Kidney (tissue), 14 donors: Measurements from ENCODE around the gene RBM47. TPM values are rescaled to one million over a fixed set of nuclear protein-coding genes. Genes with fewer than 3 reads are reported as not detected.

ENCODE experiments used
- DNase-seq, 5 donors: peaks; one replicate each; pipeline ENCODE4 v3.0.0-alpha.2; 2013 to 2020
- FAIRE-seq: peaks from 2 replicates; lab custom pipeline; 2012; peaks lifted over from hg19 to GRCh38; lab: Jason Lieb, UNC
- H3K27ac ChIP-seq, 2 donors: one replicate each; pipeline ENCODE4 v1.7.0; 2013; ENCODE audit warnings: low read depth in 2 of 2, low read length in 2 of 2, inconsistent platforms in 1 of 2
- H3K27me3 ChIP-seq: one replicate; pipeline ENCODE4 v1.7.1; 2013; ENCODE audit warnings: low read length, inconsistent platforms; ENCODE audit not compliant: control insufficient read depth, insufficient read depth
- H3K36me3 ChIP-seq, 3 donors: one replicate each; pipeline versions ENCODE4 v1.7.0 to v1.7.1; 2013; ENCODE audit warnings: low read length in 3 of 3, control low read depth in 1 of 3, inconsistent platforms in 1 of 3; ENCODE audit not compliant: insufficient read depth in 3 of 3, control insufficient read depth in 2 of 3
- H3K4me1 ChIP-seq, 3 donors: one replicate each; pipeline versions ENCODE4 v1.7.0 to v1.7.1; 2013; ENCODE audit warnings: low read length in 3 of 3, inconsistent platforms in 1 of 3, low read depth in 1 of 3; ENCODE audit not compliant: control insufficient read depth in 2 of 3, insufficient read depth in 2 of 3
- H3K4me3 ChIP-seq, 3 donors: one replicate each; pipeline versions ENCODE4 v1.7.0 to v1.8.1; 2013; ENCODE audit warnings: low read length in 3 of 3, control low read depth in 1 of 3, inconsistent platforms in 1 of 3
- H3K9ac ChIP-seq, 3 donors: one replicate each; pipeline versions ENCODE4 v1.7.0 to v1.7.1; 2013; ENCODE audit warnings: low read length in 3 of 3, control low read depth in 1 of 3, inconsistent platforms in 1 of 3
- H3K9me3 ChIP-seq, 3 donors: one replicate each; pipeline versions ENCODE4 v1.7.0 to v1.7.1; 2013; ENCODE audit warnings: low read length in 3 of 3, control low read depth in 1 of 3, inconsistent platforms in 1 of 3; ENCODE audit not compliant: control insufficient read depth in 2 of 3, insufficient read depth in 1 of 3
- CTCF ChIP-seq: IDR thresholded peaks from 3 replicates; pipeline ENCODE4 v1.5.1; 2012; ENCODE audit warnings: mild to moderate bottlenecking, moderate library complexity, borderline replicate concordance; ENCODE audit not compliant: insufficient read depth; ENCODE audit errors: extremely low read depth
- intact Hi-C: fragments of 100-400 bp; cut with DNase I; formaldehyde crosslinking; loops from one replicate; pipeline ENCODE4 v1.11.1; 2022
- polyA plus RNA-seq: library from polyadenylated mRNA; stranded (reverse); fragments of 350-450 nt; fragmentation: Illumina TruSeq; extraction: RNeasy Lipid Tissue Mini Kit (QIAGEN cat#74804); gene quantifications from one replicate; pipeline ENCODE4 v1.2.3, GENCODE V29; 2014; ENCODE audit warnings: low read depth, low replicate concordance; ENCODE audit not compliant: insufficient read depth
- total RNA-seq: library from RNA; stranded (reverse); fragmentation: NEBNext Ultra II Directional; extraction: Animal tissue kit (Norgen Biotek cat#: 25700); gene quantifications from one replicate; pipeline ENCODE4 v1.2.1, GENCODE V29; 2021
- donor health status: control.
- donor health status: control.
- donor health status: control.
- donor health status: control.
- donor health status: control.
- donor health status: DM: yes; HTN: yes; CAD: no.
- donor health status: Normal renal cell carcinoma (clear cell type).

RBM47 gene
- total and polyA plus RNA-seq, 2 donors from 2014 or later = 61.5 to 124 TPM

GRCh38 chr4:40550196-40550595 is 79.5 kb downstream of the RBM47 start:
- Histone ChIP-seq H3K4me3 (no peak overlapping the region), H3K36me3 (no peaks in the 10 kb centered on the region), H3K9me3 (no peaks in the 10 kb centered on the region), H3K27ac (peak overlapping the region; percentile 0 to 60), H3K4me1 (peaks cover 0 to 31% (median 20%) of the 10 kb centered on the region in 3 donors), H3K27me3 (no peaks in the 10 kb centered on the region), H3K9ac (no peak overlapping the region)
- TF ChIP-seq CTCF = no peak
- intact Hi-C loops = no loop called here
- DNase-seq (no peak), FAIRE-seq (no peak)

- Histone ChIP-seq H3K27ac (peak overlapping the region; percentile 88 to 89), H3K9me3 (no peaks in the 10 kb centered on the region), H3K4me3 (no peak overlapping the region), H3K27me3 (no peaks in the 10 kb centered on the region), H3K36me3 (no peaks in the 10 kb centered on the region), H3K4me1 (peaks cover 0 to 31% (median 21%) of the 10 kb centered on the region in 3 donors), H3K9ac (peak overlapping the region in 1 of 3 donors; percentile 8)
- DNase-seq = no peak
- intact Hi-C loops = no loop called here
- FAIRE-seq = no peak
- no peak for TF ChIP-seq CTCF
Observed at GRCh38 chr4:40548256-40548655, 81.4 kb downstream of the RBM47 start.

- Histone ChIP-seq H3K9me3 (no peaks in the 10 kb centered on the region), H3K27ac (peak overlapping the region; percentile 88 to 89), H3K36me3 (no peaks in the 10 kb centered on the region), H3K27me3 (no peaks in the 10 kb centered on the region), H3K9ac (peak overlapping the region in 1 of 3 donors; percentile 8), H3K4me1 (peaks cover 0 to 35% (median 21%) of the 10 kb centered on the region in 3 donors), H3K4me3 (no peak overlapping the region)
- TF ChIP-seq CTCF = no peak
- DNase-seq (no peak), FAIRE-seq (no peak)
- intact Hi-C loops = no loop called here
Observed at GRCh38 chr4:40547789-40548132, 81.9 kb downstream of the RBM47 start.
